HG02798 (cell line): ENCODE data around the gene SCAF1.

ENCODE experiments used
- ATAC-seq: cut with Tn5 transposase; IDR thresholded peaks from one replicate; pipeline ENCODE4 v1.9.1; 2021; ENCODE audit warnings: mild to moderate bottlenecking; ENCODE audit not compliant: unreplicated experiment, poor library complexity

Gene SCAF1

DNA sequence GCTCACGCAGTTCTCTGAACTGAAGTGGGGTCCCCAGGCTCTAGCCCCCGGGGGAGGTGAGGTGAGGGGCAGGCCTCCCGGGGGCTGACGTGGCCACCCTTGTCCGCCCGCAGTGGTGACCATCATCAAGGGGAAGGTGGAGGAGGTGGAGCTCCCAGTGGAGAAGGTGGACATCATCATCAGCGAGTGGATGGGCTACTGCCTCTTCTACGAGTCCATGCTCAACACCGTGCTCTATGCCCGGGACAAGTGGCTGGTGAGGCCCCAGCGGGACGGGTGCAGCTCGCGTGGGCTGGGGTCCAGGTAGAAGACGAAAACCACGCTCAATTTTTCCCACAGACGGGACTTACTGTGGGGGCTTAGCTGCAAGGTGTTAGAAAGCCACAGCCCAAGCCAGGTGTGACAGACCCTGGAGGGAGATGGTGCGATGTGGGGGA lies 41.8 kb downstream of the SCAF1 start:
- ATAC-seq, result no peak

DNA sequence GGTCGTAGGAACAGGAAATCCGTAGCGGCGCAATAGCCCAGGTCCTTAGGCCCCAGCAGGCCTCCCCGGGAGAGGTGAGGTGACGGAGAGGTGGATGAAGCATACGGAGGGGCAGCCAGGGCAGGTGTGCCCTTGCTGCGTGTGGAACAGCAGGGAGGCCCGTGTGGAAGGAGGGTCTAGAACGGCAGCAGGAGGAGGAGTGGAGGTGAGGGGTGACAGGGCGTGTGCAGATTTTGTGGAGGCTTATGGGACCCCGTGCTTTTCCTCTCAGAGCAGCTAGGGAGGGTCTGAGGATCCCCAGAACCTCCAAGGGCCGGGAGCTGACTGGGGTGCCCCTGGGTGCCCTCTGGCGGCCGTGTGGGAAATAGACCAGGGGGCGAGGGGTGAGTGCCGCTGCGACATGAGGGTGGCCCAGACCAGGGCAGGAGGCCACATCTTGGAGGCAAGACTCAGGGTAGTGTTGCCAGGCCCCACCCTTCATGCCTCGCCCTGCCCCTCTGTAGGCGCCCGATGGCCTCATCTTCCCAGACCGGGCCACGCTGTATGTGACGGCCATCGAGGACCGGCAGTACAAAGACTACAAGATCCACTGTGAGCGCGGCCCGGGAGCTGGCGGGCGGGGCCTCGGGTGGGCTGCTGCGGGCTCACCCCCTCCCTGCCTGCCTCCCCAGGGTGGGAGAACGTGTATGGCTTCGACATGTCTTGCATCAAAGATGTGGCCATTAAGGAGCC lies 42.4 kb downstream of the SCAF1 start:
- no peak for ATAC-seq

DNA sequence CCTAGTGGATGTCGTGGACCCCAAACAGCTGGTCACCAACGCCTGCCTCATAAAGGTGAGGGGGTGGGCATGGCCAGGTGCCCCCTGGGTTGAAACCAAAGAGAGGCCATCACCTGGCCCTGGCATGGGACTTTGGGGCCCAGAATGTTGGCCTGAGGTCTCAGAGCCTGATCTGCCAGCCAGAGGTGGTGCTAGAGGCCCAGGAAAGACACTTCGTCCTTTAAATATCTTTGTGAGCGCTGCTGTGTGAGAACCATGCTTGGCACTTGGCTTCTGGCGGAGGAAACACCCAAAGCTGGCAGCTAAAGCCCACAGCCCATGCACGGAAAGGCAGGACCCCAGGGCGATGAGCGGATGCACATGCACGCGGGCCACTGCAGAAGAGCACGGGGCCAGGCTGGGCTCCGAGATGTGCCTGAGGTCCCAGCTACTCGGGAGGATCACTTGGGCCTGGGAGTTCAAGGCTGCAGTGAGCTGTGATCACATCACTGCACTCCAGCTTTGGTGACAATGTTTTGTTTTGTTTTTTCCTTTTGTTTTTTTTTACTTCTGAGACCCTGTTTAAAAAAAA lies 43.1 kb downstream of the SCAF1 start:
- no peak for ATAC-seq

DNA sequence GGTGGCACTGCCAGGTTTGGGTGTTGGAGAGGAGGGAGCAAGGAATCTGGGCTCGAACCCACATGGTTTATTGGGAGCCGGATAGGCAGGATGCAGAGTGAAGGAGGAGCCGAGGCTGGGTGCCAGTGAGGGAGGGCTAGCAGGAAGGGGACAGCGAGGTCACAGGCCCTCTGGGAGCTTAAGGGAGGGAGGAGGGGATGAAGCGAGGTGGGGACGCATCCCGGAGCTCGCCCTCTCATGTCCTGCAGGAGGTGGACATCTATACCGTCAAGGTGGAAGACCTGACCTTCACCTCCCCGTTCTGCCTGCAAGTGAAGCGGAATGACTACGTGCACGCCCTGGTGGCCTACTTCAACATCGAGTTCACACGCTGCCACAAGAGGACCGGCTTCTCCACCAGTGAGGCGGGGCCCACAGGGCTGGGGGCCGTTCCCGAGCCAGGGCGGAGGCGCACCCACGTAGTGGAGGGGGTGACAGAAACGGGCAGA lies 43.9 kb downstream of the SCAF1 start:
- no peak for ATAC-seq

DNA sequence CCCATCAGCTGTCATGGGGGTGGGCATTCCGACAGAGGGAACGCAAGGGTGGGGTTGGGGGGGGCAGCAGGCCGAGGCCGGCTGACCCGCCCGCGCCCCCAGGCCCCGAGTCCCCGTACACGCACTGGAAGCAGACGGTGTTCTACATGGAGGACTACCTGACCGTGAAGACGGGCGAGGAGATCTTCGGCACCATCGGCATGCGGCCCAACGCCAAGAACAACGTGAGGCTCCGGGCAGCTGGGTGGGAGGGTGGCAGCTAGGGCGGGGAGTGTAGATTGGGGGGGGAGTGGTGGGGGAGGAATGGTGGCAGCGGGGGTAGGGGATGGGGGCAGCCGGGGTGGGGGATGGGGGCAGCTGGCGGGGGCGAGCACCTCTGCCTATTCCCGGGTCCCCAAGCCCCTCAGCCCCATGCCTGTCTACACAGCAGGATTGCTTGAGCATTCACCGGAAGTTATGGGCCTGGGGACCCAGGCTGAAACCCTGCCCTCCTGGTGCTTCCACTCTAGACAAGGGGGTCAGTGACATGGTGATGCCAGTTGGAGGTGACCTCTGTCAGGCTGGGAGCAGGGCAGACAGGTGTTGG lies 44.6 kb downstream of the SCAF1 start:
- no peak for ATAC-seq

DNA sequence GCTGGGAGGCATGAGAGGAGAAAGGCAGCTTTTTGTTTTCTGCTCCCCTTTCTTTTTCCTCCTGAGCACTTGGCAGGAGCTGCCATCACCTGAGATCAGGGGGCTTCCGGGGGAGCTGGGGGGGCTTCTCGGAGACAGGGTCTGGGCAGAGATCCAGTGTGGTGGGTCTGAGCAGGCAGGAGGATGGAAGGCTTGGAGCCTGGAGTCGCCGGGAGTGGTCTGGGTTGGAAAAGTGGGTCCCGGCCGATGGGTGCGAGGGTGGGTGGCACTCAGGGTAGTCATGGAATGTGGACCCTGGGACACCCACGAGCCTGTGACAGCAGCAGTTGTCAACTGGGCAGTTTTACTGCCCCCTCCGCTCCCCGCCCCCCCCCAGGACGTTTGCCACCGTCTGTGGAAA lies 45.1 kb downstream of the SCAF1 start:
- no peak for ATAC-seq

DNA sequence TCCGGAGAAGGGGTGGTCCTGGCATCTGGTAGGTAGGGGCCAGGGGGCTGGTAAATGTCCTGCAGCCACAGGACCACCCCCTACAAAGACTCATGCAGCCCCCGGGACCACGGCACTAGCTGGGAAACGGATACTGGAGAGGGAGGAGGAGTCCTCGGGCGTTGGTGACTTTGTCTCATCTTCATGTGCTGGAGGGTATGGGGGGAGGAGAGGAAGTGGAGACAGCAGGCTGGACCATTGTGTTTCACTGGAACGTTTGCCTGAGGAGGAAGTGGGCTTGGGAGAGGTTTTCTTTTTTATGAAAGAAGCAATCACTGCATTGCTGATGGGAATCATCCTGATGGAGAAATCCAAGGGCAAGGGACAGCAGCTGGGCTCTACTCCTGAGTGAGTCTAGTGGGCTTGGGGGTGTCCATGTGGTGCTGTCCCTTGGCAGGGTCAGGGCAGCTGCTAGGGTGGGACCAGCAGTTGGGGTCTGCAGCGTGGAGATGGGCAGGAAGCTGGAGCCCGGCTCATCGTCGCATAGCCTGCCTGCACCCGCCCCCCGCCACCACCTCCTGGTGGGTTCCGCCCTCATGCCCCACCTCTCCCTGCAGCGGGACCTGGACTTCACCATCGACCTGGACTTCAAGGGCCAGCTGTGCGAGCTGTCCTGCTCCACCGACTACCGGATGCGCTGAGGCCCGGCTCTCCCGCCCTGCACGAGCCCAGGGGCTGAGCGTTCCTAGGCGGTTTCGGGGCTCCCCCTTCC lies 45.7 kb downstream of the SCAF1 start:
- ATAC-seq, result no peak

DNA sequence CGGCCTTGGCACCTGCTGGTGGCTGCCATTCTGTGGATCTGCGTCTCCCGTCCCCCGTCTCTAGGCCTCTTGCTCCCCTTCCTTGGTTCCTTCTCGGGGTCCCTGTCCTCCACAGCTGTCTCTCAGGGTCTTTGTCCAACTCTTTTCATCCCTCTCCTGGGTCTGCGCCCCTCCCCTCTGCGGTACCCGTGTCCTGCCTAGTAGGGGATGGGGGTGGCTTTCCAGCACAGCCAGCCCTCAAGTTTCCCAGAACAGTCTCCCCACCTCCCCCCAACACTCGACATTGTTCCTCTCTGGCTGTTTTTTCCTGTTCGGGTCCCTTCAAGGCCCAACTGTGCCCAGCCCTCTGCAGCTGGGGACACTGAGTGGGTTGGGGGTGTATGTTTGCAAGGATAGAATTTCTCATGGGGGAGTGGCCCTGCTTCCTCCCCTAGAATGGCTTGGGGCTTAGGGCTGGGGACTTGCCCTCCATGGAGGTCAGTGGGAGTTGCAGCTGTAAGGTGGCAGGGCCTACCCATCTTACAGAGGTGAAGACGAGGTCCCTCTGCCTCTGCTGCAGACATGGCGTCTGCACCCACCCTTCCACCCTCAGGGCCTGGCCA lies 46.6 kb downstream of the SCAF1 start:
- ATAC-seq, result no peak

DNA sequence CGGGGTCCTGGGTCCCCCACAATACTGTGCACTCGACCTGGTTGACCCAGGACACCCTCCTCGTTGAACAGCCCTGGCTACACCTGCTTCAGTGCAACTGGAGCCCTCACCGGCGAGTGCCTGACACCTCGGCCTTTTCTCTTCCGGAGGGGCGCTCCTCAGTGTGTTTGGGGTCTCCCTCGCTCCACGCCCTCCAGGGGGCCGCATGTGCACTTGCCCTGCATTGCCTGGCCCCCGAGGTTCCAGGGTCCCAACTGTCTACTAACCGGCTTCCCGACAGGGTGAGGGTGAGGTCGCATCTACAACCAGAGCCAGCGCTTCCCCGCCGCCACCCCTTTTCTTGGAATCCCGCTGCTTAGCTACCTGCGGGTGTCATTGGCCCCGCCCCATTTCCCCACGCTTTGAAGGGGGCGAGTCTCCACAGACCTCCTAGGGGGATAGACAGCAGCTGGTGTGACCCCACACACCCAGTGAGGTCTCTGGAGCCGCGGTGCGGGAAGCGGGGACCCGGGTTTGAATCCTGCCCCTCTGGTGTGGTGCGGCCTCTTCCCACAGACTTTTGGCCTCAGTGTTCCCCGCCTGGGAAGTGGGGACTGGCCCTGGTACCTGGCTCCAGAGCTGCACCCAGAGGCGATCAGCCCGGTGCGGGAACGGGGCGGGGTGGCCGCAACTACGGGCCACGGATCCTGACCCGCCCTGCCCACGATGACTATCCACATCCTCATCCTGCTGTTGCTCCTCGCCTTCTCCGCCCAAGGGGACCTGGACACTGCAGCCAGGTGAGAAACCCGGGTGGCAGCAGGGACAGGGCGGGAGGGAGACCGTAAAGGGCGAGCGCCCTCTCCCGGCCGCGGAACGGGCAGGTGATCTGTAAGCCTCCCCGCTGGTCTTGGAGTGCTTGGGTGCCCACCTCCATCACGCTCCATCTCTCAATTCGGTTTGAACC lies 47.4 kb downstream of the SCAF1 start, which contains the start of gene ADM5:
ADM5 (plus strand) TSS at position 462 of the 946 bp plus-strand sequence; CDS start at position 706, 244 bp downstream.
- ATAC-seq, result no peak

DNA sequence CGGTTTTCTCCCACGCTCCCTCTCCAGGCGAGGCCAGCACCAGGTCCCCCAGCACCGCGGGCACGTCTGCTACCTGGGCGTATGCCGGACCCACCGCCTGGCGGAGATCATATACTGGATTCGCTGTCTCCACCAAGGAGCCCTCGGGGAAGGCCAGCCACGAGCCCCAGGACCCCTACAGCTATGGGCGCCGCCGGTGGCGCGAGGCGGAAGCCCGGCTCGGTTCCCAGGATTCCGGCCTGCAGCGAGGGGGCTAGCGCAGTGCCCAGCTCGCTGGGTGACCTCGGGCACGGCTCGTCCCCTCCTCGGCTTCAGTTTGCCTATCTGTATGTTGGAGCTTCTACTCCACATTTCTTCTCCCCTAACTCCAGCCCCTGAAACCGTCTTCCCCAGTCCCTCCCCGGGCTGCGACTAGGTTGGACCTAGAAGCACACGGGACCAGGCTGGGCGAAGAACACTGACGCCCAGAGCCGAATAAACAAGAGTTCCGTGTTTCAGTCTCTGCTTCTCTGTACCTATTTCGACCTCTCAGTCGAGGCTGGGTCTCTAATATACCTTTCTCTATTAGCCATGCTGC lies 48.2 kb downstream of the SCAF1 start:
- no peak for ATAC-seq

DNA sequence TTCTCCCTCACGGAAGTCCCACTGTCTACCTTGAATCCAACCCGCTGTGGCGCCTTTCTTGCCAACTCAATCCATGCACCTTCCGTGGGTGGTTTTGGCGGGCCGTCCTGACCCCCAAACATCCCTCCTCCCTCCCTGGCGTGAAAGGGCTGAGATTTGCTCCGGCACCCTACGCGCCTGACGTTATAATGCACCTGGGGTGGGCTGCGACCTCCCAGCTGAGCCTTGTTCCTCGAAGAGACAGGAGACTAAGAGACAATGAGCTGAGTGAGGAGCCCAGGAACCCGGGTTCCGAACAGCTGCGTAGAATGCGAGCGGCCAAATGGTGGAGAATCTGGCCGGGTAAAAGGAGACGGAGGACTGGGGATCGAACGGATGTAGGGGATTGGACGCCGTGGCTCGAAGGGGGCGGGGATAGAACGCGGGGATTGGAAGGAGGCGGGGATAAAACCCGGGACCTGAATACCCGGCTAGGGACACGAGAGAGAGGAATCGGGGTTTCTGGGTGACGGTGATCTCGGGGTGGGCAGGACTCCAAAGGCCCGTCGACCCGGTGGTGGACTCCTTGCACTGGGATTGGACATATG lies 48.7 kb downstream of the SCAF1 start, which contains the start of gene CPT1C:
CPT1C (plus strand) TSS at position 461 of the 587 bp plus-strand sequence. CDS start 1,137 bp downstream, outside the sequence.
- ATAC-seq, result no peak

DNA sequence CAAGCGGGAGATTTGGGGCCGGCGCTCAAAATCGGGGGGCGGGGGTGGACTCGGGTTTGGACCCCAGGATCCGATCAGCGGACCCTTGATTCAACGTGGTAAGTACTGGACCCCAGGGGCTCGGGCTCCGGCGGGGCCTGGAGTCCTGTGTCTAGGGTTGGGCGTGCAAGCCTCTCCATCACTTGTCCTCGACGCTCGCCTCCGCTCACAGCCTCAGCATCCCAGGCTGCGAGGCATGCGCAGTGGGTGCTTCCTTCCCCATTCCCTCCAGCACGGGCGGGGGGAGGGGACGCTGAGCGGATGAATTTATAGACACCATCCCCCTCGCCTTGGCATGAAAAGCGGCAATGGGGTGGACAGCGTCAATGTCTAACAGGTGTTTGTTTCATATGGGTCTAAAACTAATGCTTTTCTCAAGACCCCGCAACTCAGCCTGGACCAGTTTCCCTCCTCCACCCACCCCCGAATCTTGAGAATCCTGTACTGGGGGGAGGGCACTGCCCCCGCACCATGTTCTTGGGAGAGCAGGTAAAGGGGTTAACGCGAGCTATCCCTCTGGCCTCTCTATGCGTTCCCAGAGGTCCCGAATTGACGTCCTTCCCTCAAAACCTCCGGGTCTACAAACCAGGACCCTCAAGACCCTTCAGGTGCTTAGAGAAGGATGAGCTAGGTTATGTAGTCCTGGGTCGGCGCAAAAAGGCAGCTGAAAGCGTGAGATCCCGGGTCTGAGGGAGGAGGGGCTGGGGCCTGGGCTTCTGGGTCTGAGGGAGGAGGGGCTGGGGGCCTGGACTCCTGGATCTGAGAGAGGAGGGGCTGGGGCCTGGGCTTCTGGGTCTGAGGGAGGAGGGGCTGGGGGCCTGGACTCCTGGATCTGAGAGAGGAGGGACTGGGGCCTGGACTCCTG lies 49.5 kb downstream of the SCAF1 start:
- ATAC-seq, result no peak

DNA sequence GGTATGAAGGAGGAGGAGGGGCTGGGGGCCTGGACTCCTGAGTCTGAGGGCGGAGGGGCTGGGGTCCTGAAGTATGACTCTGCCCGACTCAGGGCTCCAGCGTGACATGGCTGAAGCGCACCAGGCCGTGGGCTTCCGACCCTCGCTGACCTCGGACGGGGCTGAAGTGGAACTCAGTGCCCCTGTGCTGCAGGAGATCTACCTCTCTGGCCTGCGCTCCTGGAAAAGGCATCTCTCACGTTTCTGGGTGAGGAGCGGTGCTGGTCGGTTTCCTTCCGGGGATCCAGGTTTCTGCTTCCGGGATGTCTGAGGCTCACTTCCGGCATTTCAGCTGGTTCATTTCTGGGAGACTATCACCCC lies 50.1 kb downstream of the SCAF1 start:
- no peak for ATAC-seq

DNA sequence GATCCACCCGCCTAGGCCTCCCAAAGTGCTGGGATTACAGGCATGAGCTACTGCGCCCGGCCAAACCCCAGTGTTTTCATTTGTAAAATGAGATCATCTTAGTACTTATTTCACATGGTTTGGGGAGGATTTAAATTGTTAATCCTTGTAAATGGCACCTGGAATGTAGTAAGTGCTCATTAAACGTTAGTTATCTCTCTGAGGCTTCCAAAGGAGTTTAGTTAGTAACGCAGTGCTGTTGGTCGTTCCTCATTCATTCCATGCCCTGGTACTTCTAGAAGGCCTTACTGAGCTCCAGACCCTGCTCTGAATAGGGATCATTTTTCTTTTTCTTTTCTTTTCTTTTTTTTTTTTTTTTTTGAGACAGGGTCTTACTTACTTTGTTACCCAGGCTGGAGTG lies 54.1 kb downstream of the SCAF1 start:
- no peak for ATAC-seq

DNA sequence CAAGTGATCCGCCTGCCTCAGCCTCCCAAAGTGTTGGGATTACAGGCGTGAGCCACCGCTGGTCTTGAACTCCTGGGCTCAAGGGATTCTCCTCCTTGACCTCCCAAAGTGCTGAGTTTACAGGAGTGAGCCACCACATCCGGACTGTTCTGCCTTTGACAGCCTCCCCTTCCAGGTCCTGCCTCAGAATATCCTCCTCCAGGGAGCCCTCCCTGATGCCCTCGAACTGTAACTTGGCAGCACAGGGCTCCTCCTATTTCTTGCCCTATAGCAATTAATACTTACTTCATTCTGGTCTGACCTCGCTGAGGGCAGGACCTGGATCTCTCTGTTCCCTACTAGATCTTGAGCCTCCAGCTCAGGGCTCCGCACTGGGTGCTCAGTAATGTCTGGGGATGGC lies 54.9 kb downstream of the SCAF1 start:
- ATAC-seq, result no peak

DNA sequence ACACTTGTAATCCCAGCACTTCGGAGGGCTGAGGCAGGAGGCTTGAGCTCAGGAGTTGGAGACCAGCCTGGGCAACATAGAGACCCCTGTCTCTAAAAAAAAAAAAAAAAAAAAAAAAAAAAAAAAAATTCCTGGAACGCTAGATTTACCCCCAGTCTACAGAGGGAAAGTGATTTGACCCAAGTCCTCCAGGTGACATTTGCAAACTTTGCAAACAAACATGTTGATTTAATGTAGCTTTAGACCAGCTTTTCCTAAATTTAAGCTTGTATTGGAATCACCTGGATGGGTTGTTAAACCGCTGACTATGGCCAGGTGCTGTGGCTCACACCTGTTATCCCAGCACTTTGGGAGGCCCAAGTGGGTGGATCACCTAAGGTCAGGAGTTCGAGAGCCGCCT lies 57.4 kb downstream of the SCAF1 start:
- no peak for ATAC-seq

DNA sequence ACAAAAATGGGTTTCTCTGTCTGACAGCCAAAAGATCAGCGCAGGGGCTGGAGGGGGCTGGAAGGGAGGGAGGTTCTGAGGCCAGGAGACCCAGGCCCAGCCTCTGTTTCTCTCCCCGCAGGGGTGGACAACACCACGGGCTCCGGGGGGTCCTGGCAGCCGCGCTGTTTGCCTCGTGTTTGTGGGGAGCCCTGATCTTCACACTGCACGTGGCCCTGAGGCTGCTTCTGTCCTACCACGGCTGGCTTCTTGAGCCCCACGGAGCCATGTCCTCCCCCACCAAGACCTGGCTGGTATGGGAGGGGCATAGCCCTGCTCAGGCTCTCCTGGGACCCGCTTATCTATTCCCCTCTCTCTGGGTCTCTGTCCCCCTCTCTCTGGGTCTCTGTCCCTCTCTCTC lies 58.6 kb downstream of the SCAF1 start:
- ATAC-seq, result no peak
